HG03520 (cell line): ENCODE results near the gene COG5.

Experiments
- ATAC-seq: cut with Tn5 transposase; IDR thresholded peaks from one replicate; pipeline ENCODE4 v1.9.1; 2021; ENCODE audit warnings: mild to moderate bottlenecking, moderate library complexity; ENCODE audit not compliant: unreplicated experiment

COG5 gene

GRCh38 chr7:107563775-107564552 is at the start of gene COG5, which contains the start of gene DUS4L:
Gene COG5, minus strand, starts transcription at chr7:107563920. Its CDS starts 24 bp downstream, at chr7:107563896.
Gene DUS4L, plus strand, starts transcription at chr7:107563971. Its CDS starts 3,100 bp downstream, at chr7:107567071.
- ATAC-seq, result peak; percentile 90

- no peak for ATAC-seq
Observed at GRCh38 chr7:107613439-107613838, 49.7 kb upstream of the COG5 start.

- no peak for ATAC-seq
Observed at GRCh38 chr7:107610323-107610722, 46.6 kb upstream of the COG5 start.

GRCh38 chr7:107609811-107610261 is 46.1 kb upstream of the COG5 start:
- no peak for ATAC-seq

- ATAC-seq, result no peak
Observed at GRCh38 chr7:107606303-107606702, 42.6 kb upstream of the COG5 start.

GRCh38 chr7:107605218-107605815 is 41.6 kb upstream of the COG5 start:
- no peak for ATAC-seq

- ATAC-seq, result no peak
Observed at GRCh38 chr7:107600816-107601215, 37.1 kb upstream of the COG5 start.

- no peak for ATAC-seq
Observed at GRCh38 chr7:107599262-107599661, 35.5 kb upstream of the COG5 start.

GRCh38 chr7:107597953-107598352 is 34.2 kb upstream of the COG5 start:
- no peak for ATAC-seq

- ATAC-seq, result no peak
Observed at GRCh38 chr7:107597582-107597916, 33.8 kb upstream of the COG5 start.

GRCh38 chr7:107596881-107597581 is 33.3 kb upstream of the COG5 start:
- no peak for ATAC-seq

GRCh38 chr7:107594961-107595737 is 31.4 kb upstream of the COG5 start:
- no peak for ATAC-seq

- no peak for ATAC-seq
Observed at GRCh38 chr7:107593025-107593410, 29.3 kb upstream of the COG5 start.

GRCh38 chr7:107592361-107593024 is 28.8 kb upstream of the COG5 start:
- no peak for ATAC-seq

GRCh38 chr7:107591421-107591820 is 27.7 kb upstream of the COG5 start:
- ATAC-seq, result no peak

GRCh38 chr7:107588529-107589130 is 24.9 kb upstream of the COG5 start:
- ATAC-seq, result no peak

- ATAC-seq, result no peak
Observed at GRCh38 chr7:107584716-107585115, 21.0 kb upstream of the COG5 start.

- ATAC-seq, result no peak
Observed at GRCh38 chr7:107582875-107583274, 19.2 kb upstream of the COG5 start.

- no peak for ATAC-seq
Observed at GRCh38 chr7:107581387-107582013, 17.8 kb upstream of the COG5 start.
